GM06990 (cell line): ENCODE data around the gene FTCD.

ENCODE experiments used
- DNase-seq: peaks from one replicate; pipeline ENCODE4 v3.0.0-alpha.2; 2011; ENCODE audit not compliant: insufficient read length; ENCODE audit errors: extremely low read depth
- H3K27me3 ChIP-seq: replicated peaks from 2 replicates; pipeline ENCODE4 v1.6.0; 2011; ENCODE audit warnings: low read length; ENCODE audit not compliant: control insufficient read depth, insufficient read depth
- H3K36me3 ChIP-seq: 2 replicates; pipeline ENCODE4 v1.5.1; 2011; ENCODE audit warnings: low read length; ENCODE audit not compliant: control insufficient read depth, insufficient read depth
- H3K4me3 ChIP-seq: replicated peaks from 2 replicates; pipeline ENCODE4 v1.5.1; 2011; ENCODE audit warnings: low read depth, mild to moderate bottlenecking, control low read depth, low read length
- TF ChIP-seq, protein P1 (sequence below): IDR thresholded peaks from 2 replicates; pipeline ENCODE4 v1.5.1; 2011; ENCODE audit warnings: low read length, control low read depth, mild to moderate bottlenecking, inconsistent platforms; ENCODE audit not compliant: insufficient read depth, poor library complexity, severe bottlenecking

FTCD gene

GRCh38 chr21:46127239-46128105 is 27.9 kb downstream of the FTCD start:
- H3K27me3 ChIP-seq: no peaks in the 10 kb centered on the region
- H3K36me3 ChIP-seq: no peaks in the 10 kb centered on the region
- TF ChIP-seq, protein P1, sequence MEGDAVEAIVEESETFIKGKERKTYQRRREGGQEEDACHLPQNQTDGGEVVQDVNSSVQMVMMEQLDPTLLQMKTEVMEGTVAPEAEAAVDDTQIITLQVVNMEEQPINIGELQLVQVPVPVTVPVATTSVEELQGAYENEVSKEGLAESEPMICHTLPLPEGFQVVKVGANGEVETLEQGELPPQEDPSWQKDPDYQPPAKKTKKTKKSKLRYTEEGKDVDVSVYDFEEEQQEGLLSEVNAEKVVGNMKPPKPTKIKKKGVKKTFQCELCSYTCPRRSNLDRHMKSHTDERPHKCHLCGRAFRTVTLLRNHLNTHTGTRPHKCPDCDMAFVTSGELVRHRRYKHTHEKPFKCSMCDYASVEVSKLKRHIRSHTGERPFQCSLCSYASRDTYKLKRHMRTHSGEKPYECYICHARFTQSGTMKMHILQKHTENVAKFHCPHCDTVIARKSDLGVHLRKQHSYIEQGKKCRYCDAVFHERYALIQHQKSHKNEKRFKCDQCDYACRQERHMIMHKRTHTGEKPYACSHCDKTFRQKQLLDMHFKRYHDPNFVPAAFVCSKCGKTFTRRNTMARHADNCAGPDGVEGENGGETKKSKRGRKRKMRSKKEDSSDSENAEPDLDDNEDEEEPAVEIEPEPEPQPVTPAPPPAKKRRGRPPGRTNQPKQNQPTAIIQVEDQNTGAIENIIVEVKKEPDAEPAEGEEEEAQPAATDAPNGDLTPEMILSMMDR: no peak
- H3K4me3 ChIP-seq: no peak overlapping the region
- no peak for DNase-seq

GRCh38 chr21:46126309-46127238 is 28.8 kb downstream of the FTCD start:
- no peak overlapping the region for H3K4me3 ChIP-seq
- H3K36me3 ChIP-seq: no peaks in the 10 kb centered on the region
- H3K27me3 ChIP-seq: no peaks in the 10 kb centered on the region
- TF ChIP-seq, protein P1: no peak
- no peak for DNase-seq

GRCh38 chr21:46125846-46126301 is 29.5 kb downstream of the FTCD start:
- Histone ChIP-seq H3K36me3 (no peaks in the 10 kb centered on the region), H3K4me3 (no peak overlapping the region), H3K27me3 (no peaks in the 10 kb centered on the region)
- TF ChIP-seq, protein P1: no peak
- DNase-seq: no peak

DNA sequence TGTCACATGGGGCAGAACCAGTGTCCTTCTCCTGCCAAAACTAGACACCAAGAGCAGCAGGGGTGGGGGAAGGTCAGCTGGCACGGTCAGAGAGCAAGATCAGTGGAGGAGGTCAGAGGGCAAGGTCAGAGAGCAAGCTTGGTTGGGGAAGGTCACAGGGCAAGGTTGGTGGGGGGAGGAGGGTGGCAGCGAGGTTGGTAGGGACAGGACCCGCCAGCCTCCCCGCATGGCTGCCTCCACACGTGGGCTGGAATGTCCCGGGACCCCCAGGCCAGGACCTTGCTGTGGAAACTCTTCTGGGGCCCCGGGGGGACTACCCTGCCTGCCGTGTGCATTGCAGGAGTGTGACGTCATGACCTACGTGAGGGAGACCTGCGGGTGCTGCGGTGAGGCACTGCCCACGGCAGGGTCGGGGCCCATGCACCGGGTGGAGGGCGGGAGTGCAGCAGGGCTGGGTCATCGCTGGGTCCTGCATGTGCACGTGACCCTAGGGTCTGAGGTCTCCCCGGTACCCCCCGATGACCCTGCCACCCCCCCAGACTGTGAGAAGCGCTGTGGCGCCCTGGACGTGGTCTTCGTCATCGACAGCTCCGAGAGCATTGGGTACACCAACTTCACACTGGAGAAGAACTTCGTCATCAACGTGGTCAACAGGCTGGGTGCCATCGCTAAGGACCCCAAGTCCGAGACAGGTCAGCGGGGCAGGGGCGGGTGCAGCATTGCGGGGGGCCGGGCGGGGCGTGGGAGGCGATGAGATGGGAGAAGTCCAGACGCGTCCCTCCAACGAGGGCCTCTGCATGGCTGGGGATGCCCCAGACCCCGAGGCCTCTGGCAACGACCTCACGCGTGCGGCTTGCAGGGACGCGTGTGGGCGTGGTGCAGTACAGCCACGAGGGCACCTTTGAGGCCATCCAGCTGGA is 30.2 kb downstream of the FTCD start:
- TF ChIP-seq, protein P1: no peak
- no peak overlapping the region for H3K4me3 ChIP-seq
- no peak for DNase-seq
- no peaks in the 10 kb centered on the region for H3K36me3 ChIP-seq
- no peaks in the 10 kb centered on the region for H3K27me3 ChIP-seq
